Lower leg skin (tissue), 4 donors: ENCODE results near the gene ARAP1. TPM values are rescaled to one million over a fixed set of nuclear protein-coding genes. Genes with fewer than 3 reads are reported as not detected.
"Not testable (repeated sequence)": the region's sequence is repeated elsewhere in the genome, so short reads cannot be mapped to it uniquely, and the experiment has no call there.

Source experiments
- DNase-seq, 2 donors: peaks; one replicate each; pipeline ENCODE4 v3.0.0-alpha.2; 2019; ENCODE audit warnings: low spot score in 2 of 2
- H3K4me3 ChIP-seq: fragments of 200-600 bp; sonication (generic); 2 replicates; pipeline ENCODE4 v1.5.1; 2017; ENCODE audit warnings: mild to moderate bottlenecking, low read depth; ENCODE audit not compliant: poor library complexity, severe bottlenecking
- POLR2A ChIP-seq, 2 donors: fragments of 450-650 bp; IDR thresholded peaks; one replicate each; pipeline ENCODE4 v1.6.1; 2016 to 2017; ENCODE audit warnings: antibody characterized with exemption in 2 of 2, mild to moderate bottlenecking in 1 of 2, moderate library complexity in 1 of 2
- WGBS, 2 donors: methylation state at CpG; one replicate each; pipeline ENCODE4 v1.1.5; 2018; 5-methylcytosine and 5-hydroxymethylcytosine counted together
- intact Hi-C: fragments of 100-400 bp; cut with DNase I; formaldehyde crosslinking; loops from one replicate; pipeline ENCODE4 v1.15.0; 2023; ENCODE audit warnings: low total_unique reads
- total RNA-seq, 4 donors: library from RNA; depleted of rRNA; stranded (reverse); fragments of >200 nt; gene quantifications; one replicate each; pipeline ENCODE4 v1.1.0, GENCODE V29; 2016
- TF ChIP-seq, protein P1 (sequence below), 3 donors: fragments of 450-650 bp; IDR thresholded peaks; one replicate each; pipeline ENCODE4 v1.5.1; 2016; ENCODE audit warnings: antibody characterized with exemption in 3 of 3, mild to moderate bottlenecking in 3 of 3, moderate library complexity in 2 of 3

Gene ARAP1
- total RNA-seq, 4 donors from 2014 or later: 60.6 to 89.6 (median 80.6) TPM

DNA sequence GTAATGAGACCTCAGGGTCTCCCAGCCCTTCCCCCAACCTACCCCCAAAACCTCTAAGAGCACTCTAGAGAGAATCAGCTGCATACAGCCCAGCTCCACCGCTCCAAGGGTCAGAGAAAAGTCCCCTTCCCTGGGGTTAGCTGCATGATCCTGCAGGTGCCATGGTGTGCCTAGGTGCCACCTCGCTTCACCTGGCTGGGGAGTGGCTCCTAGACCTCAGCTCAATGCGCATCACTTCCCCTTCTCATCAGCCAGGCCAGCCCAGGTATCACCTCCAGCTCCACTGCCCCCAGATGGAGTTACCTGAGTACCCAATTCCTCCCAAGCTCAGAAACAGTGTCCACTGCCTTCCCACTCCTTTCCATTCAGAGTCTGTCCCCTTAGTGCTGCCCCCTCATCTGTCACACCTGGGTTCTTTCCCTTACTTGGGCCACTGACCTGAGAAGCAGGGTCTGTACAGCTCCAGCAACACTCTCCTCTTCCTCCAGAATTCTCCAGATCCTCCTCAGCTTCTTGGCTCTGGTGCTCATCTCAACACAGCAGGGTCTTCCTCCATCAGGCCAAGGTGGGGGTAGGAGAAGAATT lies 40.3 kb upstream of the ARAP1 start:
- TF ChIP-seq, protein P1, sequence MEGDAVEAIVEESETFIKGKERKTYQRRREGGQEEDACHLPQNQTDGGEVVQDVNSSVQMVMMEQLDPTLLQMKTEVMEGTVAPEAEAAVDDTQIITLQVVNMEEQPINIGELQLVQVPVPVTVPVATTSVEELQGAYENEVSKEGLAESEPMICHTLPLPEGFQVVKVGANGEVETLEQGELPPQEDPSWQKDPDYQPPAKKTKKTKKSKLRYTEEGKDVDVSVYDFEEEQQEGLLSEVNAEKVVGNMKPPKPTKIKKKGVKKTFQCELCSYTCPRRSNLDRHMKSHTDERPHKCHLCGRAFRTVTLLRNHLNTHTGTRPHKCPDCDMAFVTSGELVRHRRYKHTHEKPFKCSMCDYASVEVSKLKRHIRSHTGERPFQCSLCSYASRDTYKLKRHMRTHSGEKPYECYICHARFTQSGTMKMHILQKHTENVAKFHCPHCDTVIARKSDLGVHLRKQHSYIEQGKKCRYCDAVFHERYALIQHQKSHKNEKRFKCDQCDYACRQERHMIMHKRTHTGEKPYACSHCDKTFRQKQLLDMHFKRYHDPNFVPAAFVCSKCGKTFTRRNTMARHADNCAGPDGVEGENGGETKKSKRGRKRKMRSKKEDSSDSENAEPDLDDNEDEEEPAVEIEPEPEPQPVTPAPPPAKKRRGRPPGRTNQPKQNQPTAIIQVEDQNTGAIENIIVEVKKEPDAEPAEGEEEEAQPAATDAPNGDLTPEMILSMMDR (IDR thresholded peaks at IDR 0.05): no peak
- TF ChIP-seq POLR2A (IDR thresholded peaks at IDR 0.05): no peak
- 92 to 100% methylated on average over 3 of the region's 3 CpGs for WGBS, 2 donors
- H3K4me3 ChIP-seq: no peak overlapping the region
- intact Hi-C loops: no loop called here
- no peak for DNase-seq

- DNase-seq, H3K4me3 ChIP-seq, intact Hi-C loops: not testable (repeated sequence)
- 79 to 81% methylated on average over 7 of the region's 7 CpGs for WGBS, 2 donors
Observed at GRCh38 chr11:72791228-72791627, 39.0 kb upstream of the ARAP1 start.

- 44 to 60% methylated on average over 10 of the region's 10 CpGs for WGBS, 2 donors
- DNase-seq: no peak
- TF ChIP-seq POLR2A (IDR thresholded peaks at IDR 0.05): no peak
- TF ChIP-seq, protein P1 (IDR thresholded peaks at IDR 0.05): no peak
Observed at GRCh38 chr11:72789493-72790131, 37.4 kb upstream of the ARAP1 start.

DNA sequence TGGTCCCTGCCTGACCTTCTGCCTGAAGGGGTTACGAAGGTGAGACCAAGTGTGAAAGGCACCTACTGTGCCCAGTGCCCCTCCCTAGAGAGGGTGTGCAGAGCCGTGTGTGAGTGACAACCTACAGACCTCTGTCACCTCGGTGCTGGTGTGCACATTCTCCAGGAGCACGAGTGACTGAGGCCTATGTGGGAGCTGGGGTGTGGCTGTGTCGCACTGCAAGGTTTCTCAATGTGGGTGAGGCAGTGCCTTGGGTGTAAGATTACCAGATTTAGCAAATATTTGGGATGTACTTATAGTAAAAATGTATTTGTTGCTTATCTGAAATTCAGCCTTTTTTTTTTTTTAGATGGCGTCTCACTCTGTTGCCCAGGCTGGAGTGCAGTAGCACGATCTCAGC lies 36.0 kb upstream of the ARAP1 start:
- intact Hi-C loops: no loop called here
- no peak for DNase-seq
- TF ChIP-seq, protein P1 (IDR thresholded peaks at IDR 0.05): no peak
- TF ChIP-seq POLR2A (IDR thresholded peaks at IDR 0.05): no peak
- 60 to 74% methylated on average over 7 of the region's 7 CpGs for WGBS, 2 donors
- no peak overlapping the region for H3K4me3 ChIP-seq

More at GRCh38 chr11:72789493-72790131, 37.4 kb upstream of the ARAP1 start:
- intact Hi-C loops: no loop called here
- H3K4me3 ChIP-seq: no peak overlapping the region

- intact Hi-C loops: no loop called here
- H3K4me3 ChIP-seq: no peak overlapping the region
- 65 to 71% methylated on average over 6 to 15 of the region's 16 CpGs for WGBS, 2 donors
- TF ChIP-seq POLR2A (IDR thresholded peaks at IDR 0.05): no peak
- TF ChIP-seq, protein P1 (IDR thresholded peaks at IDR 0.05): no peak
- DNase-seq: no peak
Observed at GRCh38 chr11:72787216-72788104, 35.3 kb upstream of the ARAP1 start.
